Cardiac fibroblast (primary cell): ENCODE data around the gene HSPB6.
A peak's percentile ranks its signal among the peaks of the same experiment; 100 is the strongest.

Source experiments
- DNase-seq, 2 donors: peaks; one replicate each; pipeline versions ENCODE4 v3.0.0 to v3.0.0-alpha.2; 2010; ENCODE audit warnings: low read depth in 2 of 2
- H3K4me3 ChIP-seq, 2 donors: replicated peaks in 1 of 2; 1 replicate in 1 of 2; 2 replicates in 1 of 2; pipeline ENCODE4 v1.5.1; 2011; ENCODE audit warnings: low read depth in 2 of 2, low read length in 2 of 2, mild to moderate bottlenecking in 2 of 2, moderate library complexity in 1 of 2
- CTCF ChIP-seq: IDR thresholded peaks from one replicate; pipeline ENCODE4 v1.5.1; 2011; ENCODE audit warnings: low read depth, mild to moderate bottlenecking, low read length, inconsistent platforms

HSPB6 gene

GRCh38 chr19:35793381-35794165 is 36.7 kb upstream of the HSPB6 start:
- H3K4me3 ChIP-seq: no peak overlapping the region
- DNase-seq: peak; percentile 21 to 70
- no peak for TF ChIP-seq CTCF

GRCh38 chr19:35792888-35793287 is 36.1 kb upstream of the HSPB6 start:
- H3K4me3 ChIP-seq: no peak overlapping the region
- no peak for TF ChIP-seq CTCF
- no peak for DNase-seq

GRCh38 chr19:35792312-35792711 is 35.5 kb upstream of the HSPB6 start:
- no peak for TF ChIP-seq CTCF
- no peak for DNase-seq
- H3K4me3 ChIP-seq: no peak overlapping the region

- no peak for TF ChIP-seq CTCF
- no peak for DNase-seq
- H3K4me3 ChIP-seq: no peak overlapping the region
Observed at GRCh38 chr19:35791814-35792279, 35.0 kb upstream of the HSPB6 start.

GRCh38 chr19:35790981-35791813 is 34.4 kb upstream of the HSPB6 start:
- no peak for DNase-seq
- no peak overlapping the region for H3K4me3 ChIP-seq
- no peak for TF ChIP-seq CTCF

GRCh38 chr19:35789978-35790944 is 33.4 kb upstream of the HSPB6 start:
- no peak for DNase-seq
- no peak for TF ChIP-seq CTCF
- H3K4me3 ChIP-seq: no peak overlapping the region
